ENCODE results near the gene LRMDA. TPM values are rescaled to one million over a fixed set of nuclear protein-coding genes. Genes with fewer than 3 reads are reported as not detected.

The LRMDA gene
- total and polyA plus RNA-seq, 10 of the 15 experiments (the other 5 are each of a cell fraction or from before 2014, with no cell fraction given): 0.07 to 0.54 (median 0.29) TPM; not detected in 4

DNA sequence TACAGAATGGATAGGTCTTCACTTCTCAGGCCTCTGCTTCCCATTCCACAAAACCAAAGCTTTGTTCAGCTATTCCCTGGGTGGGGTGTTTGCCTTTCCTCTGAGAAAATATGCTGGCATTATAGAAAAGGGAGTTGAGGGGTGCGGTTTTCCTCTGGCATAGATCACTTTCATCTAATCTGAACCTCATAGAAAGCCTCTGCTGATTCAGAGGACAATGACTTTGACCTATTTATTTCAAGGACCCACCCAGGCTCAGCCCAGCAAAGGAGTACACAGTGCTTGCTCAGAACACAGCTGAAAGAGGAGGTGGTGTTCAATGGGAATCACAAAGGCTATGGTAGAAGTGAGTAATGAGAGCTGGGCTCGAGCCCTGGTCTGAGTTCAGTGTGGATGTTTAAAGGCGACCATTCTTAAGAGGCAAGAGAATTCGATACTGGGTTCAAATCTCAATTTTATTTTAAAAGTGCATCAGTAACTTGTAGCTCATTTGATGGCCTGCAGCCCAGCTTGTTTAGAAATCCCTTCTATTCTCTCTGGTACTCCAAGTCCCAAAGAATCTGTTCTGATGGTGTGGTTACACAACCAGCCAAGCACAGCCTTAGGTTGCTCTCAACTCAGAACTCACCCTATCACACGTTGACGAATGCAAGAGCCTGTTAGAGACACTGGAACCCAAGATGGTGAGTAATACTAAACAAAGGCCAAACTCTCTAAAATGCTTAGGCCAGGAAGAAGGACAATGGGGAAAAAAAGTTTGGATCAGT, 1012.8 kb downstream of the LRMDA start:
- Histone ChIP-seq H3K27ac (ENCODE audit: control insufficient read depth, insufficient read depth) (no peak overlapping the region), H3K9me3 (replicated peaks; ENCODE audit: control insufficient read depth, insufficient read depth, low read length) (no peaks in the 10 kb centered on the region), H3K36me3 (ENCODE audit: control insufficient read depth in 2 of 2, insufficient read depth in 2 of 2, low read length in 1 of 2) (no peaks in the 10 kb centered on the region), H3K4me1 (ENCODE audit: control insufficient read depth, insufficient read depth, low read length) (no peaks in the 10 kb centered on the region), H3K4me2 (ENCODE audit: control insufficient read depth, insufficient read depth) (no peak overlapping the region), H4K20me1 (ENCODE audit: control insufficient read depth, insufficient read depth) (no peaks in the 10 kb centered on the region), H2AFZ (ENCODE audit: control insufficient read depth, low read depth, low read length) (no peak overlapping the region), H3K79me2 (ENCODE audit: control insufficient read depth, insufficient read depth, low read length) (no peaks in the 10 kb centered on the region), H3K9ac (ENCODE audit: control insufficient read depth, insufficient read depth, low read length) (no peak overlapping the region), H3K27me3 (replicated peaks in 1 of 2; ENCODE audit: control insufficient read depth in 2 of 2, insufficient read depth in 2 of 2, low read length in 1 of 2) (no peaks in the 10 kb centered on the region), H3K4me3 (no peak overlapping the region)
- 23% methylated on average over 6 of the region's 6 CpGs for WGBS (ENCODE audit: insufficient coverage, insufficient replicate concordance, low lambda C conversion rate, missing lambda C conversion rate)
- DNase-seq (ENCODE audit: low read depth, low spot score) (no peak), FAIRE-seq (no peak), ATAC-seq (no peak)
- in situ Hi-C loops (cut with MboI): no loop called here
- TF ChIP-seq CREB1 (IDR thresholded peaks at IDR 0.05; ENCODE audit: low read depth): no peak
- TF ChIP-seq PAX8 (IDR thresholded peaks at IDR 0.05): no peak
- no peak for TF ChIP-seq ZBED1 (IDR thresholded peaks at IDR 0.05; ENCODE audit: borderline replicate concordance)
- TF ChIP-seq FOXM1 (IDR thresholded peaks at IDR 0.05; ENCODE audit: low read depth, low read length): no peak
- no peak for TF ChIP-seq REST (IDR thresholded peaks at IDR 0.05; ENCODE audit: low read depth, low read length)
- POLR2A ChIA-PET: no interaction called here
- RAD21 ChIA-PET (ENCODE audit: unreplicated experiment): no interaction called here
- CTCF ChIA-PET: no interaction called here
- no TSS peak for BruUV-seq (replicated peaks)
- intact Hi-C loops (cut with micrococcal nuclease; ENCODE audit: unreplicated experiment): no loop called here
- SMC1A ChIA-PET (ENCODE audit: uncharacterized antibody, unreplicated experiment): no interaction called here

All from GM12878 (cell line).